Caco-2 (cell line): Measurements from ENCODE around the gene NLGN4X. TPM values are rescaled to one million over a fixed set of nuclear protein-coding genes. Genes with fewer than 3 reads are reported as not detected.

Experiments used
- BruUV-seq: library from RNA; stranded (reverse); fragments of 400-500 nt; replicated peaks from 2 replicates; lab custom pipeline; 2021; lab: Mats Ljungman, UMichigan
- CTCF ChIA-PET: fragments of 300-600 bp; sonication (Branson Sonifier 250); formaldehyde crosslinking; loops from one replicate; lab custom pipeline; 2022; ENCODE audit warnings: antibody characterized with exemption; lab: Charles Lee
- POLR2A ChIA-PET: fragments of 300-600 bp; sonication (Branson Sonifier 250); formaldehyde crosslinking; loops from one replicate; lab custom pipeline; 2022; ENCODE audit warnings: antibody characterized with exemption; lab: Charles Lee
- DNase-seq, 2 experiments: peaks; one replicate each; pipeline versions ENCODE4 v3.0.0 to v3.0.0-alpha.2; 2020 to 2022
- H3K27me3 ChIP-seq: replicated peaks from 2 replicates; pipeline ENCODE4 v1.6.0; 2011; ENCODE audit warnings: low read length; ENCODE audit not compliant: control insufficient read depth, insufficient read depth
- H3K36me3 ChIP-seq: 2 replicates; pipeline ENCODE4 v1.5.1; 2011; ENCODE audit warnings: low read length; ENCODE audit not compliant: control insufficient read depth, insufficient read depth
- H3K4me1 ChIP-seq: fragments of 250-450 bp; sonication (Bioruptor Pico); 2 replicates; pipeline ENCODE4 v1.5.1; 2020; ENCODE audit warnings: mild to moderate bottlenecking
- H3K4me3 ChIP-seq: 2 replicates; pipeline ENCODE4 v1.5.1; 2011; ENCODE audit warnings: low read depth, mild to moderate bottlenecking, control low read depth, low read length
- H3K9me3 ChIP-seq: fragments of 250-450 bp; sonication (Bioruptor Pico); 2 replicates; pipeline ENCODE4 v1.5.1; 2020; ENCODE audit warnings: mild to moderate bottlenecking, moderate library complexity
- H3K27ac Mint-ChIP-seq: one replicate; pipeline ENCODE4 v1.8.0; 2022; ENCODE audit warnings: mixed read lengths; ENCODE audit not compliant: unreplicated experiment
- H3K27me3 Mint-ChIP-seq: one replicate; pipeline ENCODE4 v1.8.0; 2022; ENCODE audit warnings: mixed read lengths; ENCODE audit not compliant: insufficient read depth, unreplicated experiment
- H3K36me3 Mint-ChIP-seq: one replicate; pipeline ENCODE4 v1.8.0; 2022; ENCODE audit warnings: mild to moderate bottlenecking, mixed read lengths; ENCODE audit not compliant: insufficient read depth, unreplicated experiment
- H3K4me1 Mint-ChIP-seq: one replicate; pipeline ENCODE4 v1.8.0; 2022; ENCODE audit warnings: low read depth, mixed read lengths; ENCODE audit not compliant: unreplicated experiment
- H3K4me3 Mint-ChIP-seq: one replicate; pipeline ENCODE4 v1.8.0; 2022; ENCODE audit warnings: mild to moderate bottlenecking, moderate library complexity, mixed read lengths; ENCODE audit not compliant: unreplicated experiment
- H3K9me3 Mint-ChIP-seq: one replicate; pipeline ENCODE4 v1.8.0; 2022; ENCODE audit warnings: mixed read lengths; ENCODE audit not compliant: unreplicated experiment
- CTCF ChIP-seq, 2 experiments: fragments of 200-600 bp in 1 of 2; IDR thresholded peaks; 1 replicate in 1 of 2; 2 replicates in 1 of 2; pipeline versions ENCODE4 v1.5.1 to v1.8.0; 2011 to 2022; ENCODE audit warnings: antibody characterized with exemption in 1 of 2, control low read depth in 1 of 2, inconsistent platforms in 1 of 2, low read depth in 1 of 2, low read length in 1 of 2, mild to moderate bottlenecking in 1 of 2, moderate library complexity in 1 of 2; ENCODE audit not compliant: insufficient read depth in 1 of 2, severe bottlenecking in 1 of 2, unreplicated experiment in 1 of 2
- intact Hi-C: fragments of 100-400 bp; cut with micrococcal nuclease; formaldehyde crosslinking; loops from one replicate; pipeline ENCODE4 v1.10.0; 2022; ENCODE audit not compliant: unreplicated experiment
- total RNA-seq: library from RNA; stranded (reverse); gene quantifications from 2 replicates; pipeline ENCODE4 v1.2.3, GENCODE V29; 2022

Gene NLGN4X
- total RNA-seq, 1 experiment from 2014 or later = not detected

DNA sequence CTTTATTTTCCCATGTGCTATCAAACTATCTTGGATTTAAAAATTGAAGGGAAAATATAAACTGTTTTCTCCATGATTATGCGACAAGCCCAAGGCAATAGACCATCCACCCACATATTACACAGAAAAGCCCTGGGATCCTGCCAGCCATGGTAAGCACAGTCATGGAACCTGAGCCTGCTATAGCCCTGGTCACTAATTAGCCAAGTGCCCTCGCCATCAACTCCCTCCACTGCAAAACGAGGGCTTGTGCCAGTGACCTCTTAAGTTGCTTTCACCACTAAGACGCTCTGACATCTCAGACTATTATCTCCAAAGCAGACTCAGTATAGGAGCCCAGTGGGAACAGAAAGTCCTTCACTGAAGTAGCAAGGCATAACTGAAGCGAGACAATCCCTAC lies 69.2 kb downstream of the NLGN4X start:
- no peak for TF ChIP-seq CTCF (IDR thresholded peaks at IDR 0.05; ENCODE audit: insufficient read depth in 1 of 2, low read depth in 1 of 2, low read length in 1 of 2, severe bottlenecking in 1 of 2, unreplicated experiment in 1 of 2)
- Mint-ChIP-seq H3K27ac (no peak overlapping the region), H3K9me3 (no peaks in the 10 kb centered on the region), H3K4me1 (no peaks in the 10 kb centered on the region), H3K27me3 (no peaks in the 10 kb centered on the region), H3K4me3 (no peak overlapping the region), H3K36me3 (no peaks in the 10 kb centered on the region)
- intact Hi-C loops = no loop called here
- POLR2A ChIA-PET = no interaction called here
- no peaks in the 10 kb centered on the region for H3K4me1 ChIP-seq
- no TSS peak for BruUV-seq
- H3K4me3 ChIP-seq = no peak overlapping the region
- H3K36me3 ChIP-seq = no peaks in the 10 kb centered on the region
- CTCF ChIA-PET = no interaction called here
- no peak for DNase-seq
- no peaks in the 10 kb centered on the region for H3K9me3 ChIP-seq
- no peaks in the 10 kb centered on the region for H3K27me3 ChIP-seq

DNA sequence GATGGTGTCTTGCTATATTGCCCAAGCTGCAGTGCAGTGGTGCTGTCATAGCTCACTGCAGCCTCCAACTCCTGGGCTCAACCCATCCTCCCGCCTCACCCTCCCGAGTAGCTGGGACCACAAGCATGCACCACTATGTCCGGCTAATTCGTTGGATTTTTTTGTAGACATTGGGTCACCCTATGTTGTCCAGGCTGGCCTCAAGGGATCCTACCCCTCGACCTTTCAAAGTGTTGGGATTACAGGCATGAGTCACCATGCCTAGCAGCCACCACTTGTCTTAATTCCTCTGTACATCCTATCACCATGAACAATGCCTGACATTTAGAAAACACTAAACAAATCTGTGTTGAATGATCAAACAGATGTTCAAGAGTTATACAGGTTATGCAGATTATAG lies 76.7 kb downstream of the NLGN4X start:
- H3K36me3 Mint-ChIP-seq = no peaks in the 10 kb centered on the region
- BruUV-seq = no TSS peak
- Histone ChIP-seq H3K4me3 (no peak overlapping the region), H3K27me3 (no peaks in the 10 kb centered on the region), H3K4me1 (no peaks in the 10 kb centered on the region), H3K36me3 (no peaks in the 10 kb centered on the region), H3K9me3 (no peaks in the 10 kb centered on the region)
- no peaks in the 10 kb centered on the region for H3K4me1 Mint-ChIP-seq
- intact Hi-C loops = no loop called here
- no peak overlapping the region for H3K27ac Mint-ChIP-seq
- CTCF ChIA-PET = no interaction called here
- H3K4me3 Mint-ChIP-seq = no peak overlapping the region
- DNase-seq = no peak
- no peak for TF ChIP-seq CTCF (IDR thresholded peaks at IDR 0.05; ENCODE audit: insufficient read depth in 1 of 2, low read depth in 1 of 2, low read length in 1 of 2, severe bottlenecking in 1 of 2, unreplicated experiment in 1 of 2)
- POLR2A ChIA-PET = no interaction called here
- H3K27me3 Mint-ChIP-seq = peaks cover 5% of the 10 kb centered on the region
- no peaks in the 10 kb centered on the region for H3K9me3 Mint-ChIP-seq

DNA sequence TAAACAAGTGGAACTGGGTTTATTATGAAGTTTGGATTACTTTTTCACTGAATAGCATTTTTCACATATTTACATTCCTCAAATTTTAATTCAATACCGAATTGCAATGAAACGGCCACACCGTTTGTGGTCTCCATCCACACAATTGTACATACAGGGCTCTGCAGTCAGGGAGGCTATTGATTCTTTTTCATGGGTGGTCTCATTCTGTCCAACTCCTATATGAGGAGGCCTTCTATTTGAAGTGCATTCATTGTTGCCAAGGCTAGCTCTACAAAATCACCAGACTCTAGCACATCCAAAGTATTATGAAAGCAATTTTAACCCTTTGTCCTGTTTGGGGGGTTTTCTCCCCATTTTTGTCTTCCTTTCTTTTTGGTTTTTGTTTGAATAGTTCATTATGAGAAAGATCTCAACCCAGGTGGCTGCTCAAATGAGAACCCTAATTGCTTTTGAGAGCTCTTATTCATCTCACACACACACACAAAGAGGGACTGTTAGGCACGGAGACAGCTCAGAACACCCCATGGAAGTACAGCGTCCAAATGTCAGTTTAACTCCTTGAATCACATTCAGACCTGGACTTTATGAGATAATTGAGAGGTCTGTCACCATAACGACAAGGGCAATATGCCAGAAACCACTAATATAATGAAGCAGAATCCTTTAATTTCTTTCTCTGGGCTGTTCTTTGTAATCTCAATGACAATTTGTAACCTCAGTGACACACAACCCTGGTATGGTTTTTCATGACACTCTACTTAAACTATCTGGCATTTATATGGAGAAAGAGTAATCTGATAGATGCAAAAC lies 79.4 kb downstream of the NLGN4X start:
- no peak for DNase-seq
- H3K36me3 Mint-ChIP-seq = no peaks in the 10 kb centered on the region
- H3K36me3 ChIP-seq = no peaks in the 10 kb centered on the region
- H3K9me3 ChIP-seq = no peaks in the 10 kb centered on the region
- peaks cover 5% of the 10 kb centered on the region for H3K27me3 Mint-ChIP-seq
- H3K27ac Mint-ChIP-seq = no peak overlapping the region
- no peaks in the 10 kb centered on the region for H3K4me1 Mint-ChIP-seq
- H3K4me3 ChIP-seq = no peak overlapping the region
- no peak for TF ChIP-seq CTCF (IDR thresholded peaks at IDR 0.05; ENCODE audit: insufficient read depth in 1 of 2, low read depth in 1 of 2, low read length in 1 of 2, severe bottlenecking in 1 of 2, unreplicated experiment in 1 of 2)
- POLR2A ChIA-PET = no interaction called here
- CTCF ChIA-PET = no interaction called here
- no peaks in the 10 kb centered on the region for H3K9me3 Mint-ChIP-seq
- no peaks in the 10 kb centered on the region for H3K4me1 ChIP-seq
- no TSS peak for BruUV-seq
- H3K4me3 Mint-ChIP-seq = no peak overlapping the region
- intact Hi-C loops = no loop called here
- no peaks in the 10 kb centered on the region for H3K27me3 ChIP-seq
